ENCODE results near the gene AEN.

AEN gene

GRCh38 chr15:88680241-88681001 is 59.3 kb downstream of the AEN start:
- no peak for DNase-seq

GRCh38 chr15:88681610-88682221 is 60.6 kb downstream of the AEN start:
- DNase-seq: no peak

All from hematopoietic multipotent progenitor cell treated with erythropoietin and hydrocortisone succinate and interleukin-3 and kit ligand, for 8 days (in vitro differentiated cells).